Panc1 (cell line): ENCODE measurements around the gene NOP10.

ENCODE experiments used
- CTCF ChIP-seq: fragments of 450-650 bp; IDR thresholded peaks from 2 replicates; pipeline ENCODE4 v1.5.1; 2017; ENCODE audit warnings: mild to moderate bottlenecking
- TCF7L2 ChIP-seq: IDR thresholded peaks from 2 replicates; pipeline ENCODE4 v1.6.1; 2011; ENCODE audit warnings: mild to moderate bottlenecking, low read depth, low read length, inconsistent platforms

GRCh38 chr15:34370129-34370528 is 27.2 kb upstream of the NOP10 start:
- TF ChIP-seq CTCF: no peak
- TF ChIP-seq TCF7L2: no peak
